Esophagus muscularis mucosa (tissue), 4 donors: ENCODE results near the gene MAPK13. TPM values are rescaled to one million over a fixed set of nuclear protein-coding genes. Genes with fewer than 3 reads are reported as not detected.

Experiments used
- DNase-seq: peaks from one replicate; pipeline ENCODE4 v3.0.0-alpha.2; 2017; ENCODE audit errors: extremely low spot score
- H3K27ac ChIP-seq, 4 donors: fragments of 200-600 bp; sonication (generic); replicated peaks in 1 of 4; 1 replicate in 3 of 4; 2 replicates in 1 of 4; pipeline ENCODE4 v1.5.1; 2016 to 2019; ENCODE audit warnings: mild to moderate bottlenecking in 1 of 4
- H3K27me3 ChIP-seq, 4 donors: fragments of 200-600 bp; sonication (generic); one replicate each; pipeline versions ENCODE4 v1.5.1 to v1.6.0; 2016 to 2019
- H3K36me3 ChIP-seq, 4 donors: fragments of 200-600 bp; sonication (generic); one replicate each; pipeline ENCODE4 v1.5.1; 2016 to 2019
- H3K4me1 ChIP-seq, 4 donors: fragments of 200-600 bp; sonication (generic); one replicate each; pipeline ENCODE4 v1.5.1; 2016 to 2019
- H3K4me3 ChIP-seq, 4 donors: fragments of 200-600 bp; sonication (generic); 1 replicate in 2 of 4; 2 replicates in 2 of 4; pipeline ENCODE4 v1.5.1; 2016 to 2019; ENCODE audit warnings: mild to moderate bottlenecking in 4 of 4, moderate library complexity in 1 of 4
- H3K9me3 ChIP-seq, 4 donors: fragments of 200-600 bp; sonication (generic); 1 replicate in 3 of 4; 2 replicates in 1 of 4; pipeline ENCODE4 v1.5.1; 2016 to 2019
- EP300 ChIP-seq: sonication (generic); formaldehyde crosslinking; IDR thresholded peaks from one replicate; pipeline ENCODE4 v1.6.1; 2017; ENCODE audit warnings: antibody characterized with exemption
- POLR2A ChIP-seq: fragments of 450-650 bp; IDR thresholded peaks from one replicate; pipeline ENCODE4 v1.6.1; 2017; ENCODE audit warnings: antibody characterized with exemption, moderate library complexity, mild to moderate bottlenecking, low read depth
- POLR2AphosphoS5 ChIP-seq, 2 donors: sonication (generic); formaldehyde crosslinking; IDR thresholded peaks; one replicate each; pipeline ENCODE4 v1.6.1; 2017; ENCODE audit warnings: antibody characterized with exemption in 2 of 2
- WGBS: methylation state at CpG from one replicate; pipeline ENCODE4 v1.1.5; 2018; 5-methylcytosine and 5-hydroxymethylcytosine counted together
- intact Hi-C: fragments of 100-400 bp; cut with DNase I; formaldehyde crosslinking; loops from one replicate; pipeline ENCODE4 v1.15.1; 2023
- total RNA-seq, 4 donors: library from RNA; depleted of rRNA; stranded (reverse); fragments of >200 nt; gene quantifications; one replicate each; pipeline versions ENCODE4 v1.1.0 to v1.2.1, GENCODE V29; 2016
- TF ChIP-seq, protein P1 (sequence below), 3 experiments: fragments of 200-600 bp in 2 of 3; fragments of 450-650 bp in 1 of 3; sonication (generic) in 2 of 3; IDR thresholded peaks; one replicate each; pipeline ENCODE4 v1.5.1; 2017 to 2019; ENCODE audit warnings: antibody characterized with exemption in 3 of 3, mild to moderate bottlenecking in 2 of 3, moderate library complexity in 1 of 3

MAPK13 gene
- total RNA-seq, 4 donors from 2014 or later, result 2.1 to 5.0 (median 4.5) TPM

DNA sequence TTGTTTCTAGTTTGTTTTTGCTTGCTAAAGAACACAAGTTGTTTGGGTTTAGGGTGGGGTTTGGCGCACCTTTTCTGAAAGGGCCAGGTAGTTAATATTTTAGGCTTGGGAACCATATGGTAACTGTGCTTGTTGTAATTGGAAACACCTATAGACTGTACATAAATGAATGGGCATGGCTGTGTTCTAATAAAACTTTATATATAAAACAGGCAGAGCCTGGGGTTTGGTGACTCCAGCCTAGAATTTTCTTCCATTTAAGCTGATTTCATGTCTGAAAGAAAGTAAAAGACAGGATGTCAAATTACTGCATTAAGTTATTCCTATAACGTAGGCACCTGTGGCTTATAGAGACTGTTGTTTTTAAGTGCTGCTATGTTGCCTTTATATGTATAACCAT, 36.1 kb upstream of the MAPK13 start:
- 94% methylated on average over 2 of the region's 2 CpGs for WGBS
- Histone ChIP-seq H3K27me3 (no peaks in the 10 kb centered on the region), H3K27ac (peak overlapping the region; percentile 3 to 69 (median 36)), H3K4me1 (peaks cover 10 to 24% (median 23%) of the 10 kb centered on the region in 4 donors), H3K9me3 (no peaks in the 10 kb centered on the region), H3K4me3 (no peak overlapping the region), H3K36me3 (peaks cover 0 to 39% (median 21%) of the 10 kb centered on the region in 4 donors)
- intact Hi-C loops, result loop anchor here (10.0 kb wide), 1 partner anchor 101 kb away; the partner anchor contains the start of gene BRPF3
- TF ChIP-seq POLR2AphosphoS5 (IDR thresholded peaks at IDR 0.05) (no peak), EP300 (no peak), POLR2A (no peak)
- TF ChIP-seq, protein P1, sequence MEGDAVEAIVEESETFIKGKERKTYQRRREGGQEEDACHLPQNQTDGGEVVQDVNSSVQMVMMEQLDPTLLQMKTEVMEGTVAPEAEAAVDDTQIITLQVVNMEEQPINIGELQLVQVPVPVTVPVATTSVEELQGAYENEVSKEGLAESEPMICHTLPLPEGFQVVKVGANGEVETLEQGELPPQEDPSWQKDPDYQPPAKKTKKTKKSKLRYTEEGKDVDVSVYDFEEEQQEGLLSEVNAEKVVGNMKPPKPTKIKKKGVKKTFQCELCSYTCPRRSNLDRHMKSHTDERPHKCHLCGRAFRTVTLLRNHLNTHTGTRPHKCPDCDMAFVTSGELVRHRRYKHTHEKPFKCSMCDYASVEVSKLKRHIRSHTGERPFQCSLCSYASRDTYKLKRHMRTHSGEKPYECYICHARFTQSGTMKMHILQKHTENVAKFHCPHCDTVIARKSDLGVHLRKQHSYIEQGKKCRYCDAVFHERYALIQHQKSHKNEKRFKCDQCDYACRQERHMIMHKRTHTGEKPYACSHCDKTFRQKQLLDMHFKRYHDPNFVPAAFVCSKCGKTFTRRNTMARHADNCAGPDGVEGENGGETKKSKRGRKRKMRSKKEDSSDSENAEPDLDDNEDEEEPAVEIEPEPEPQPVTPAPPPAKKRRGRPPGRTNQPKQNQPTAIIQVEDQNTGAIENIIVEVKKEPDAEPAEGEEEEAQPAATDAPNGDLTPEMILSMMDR (IDR thresholded peaks at IDR 0.05), result no peak
- DNase-seq, result no peak

DNA sequence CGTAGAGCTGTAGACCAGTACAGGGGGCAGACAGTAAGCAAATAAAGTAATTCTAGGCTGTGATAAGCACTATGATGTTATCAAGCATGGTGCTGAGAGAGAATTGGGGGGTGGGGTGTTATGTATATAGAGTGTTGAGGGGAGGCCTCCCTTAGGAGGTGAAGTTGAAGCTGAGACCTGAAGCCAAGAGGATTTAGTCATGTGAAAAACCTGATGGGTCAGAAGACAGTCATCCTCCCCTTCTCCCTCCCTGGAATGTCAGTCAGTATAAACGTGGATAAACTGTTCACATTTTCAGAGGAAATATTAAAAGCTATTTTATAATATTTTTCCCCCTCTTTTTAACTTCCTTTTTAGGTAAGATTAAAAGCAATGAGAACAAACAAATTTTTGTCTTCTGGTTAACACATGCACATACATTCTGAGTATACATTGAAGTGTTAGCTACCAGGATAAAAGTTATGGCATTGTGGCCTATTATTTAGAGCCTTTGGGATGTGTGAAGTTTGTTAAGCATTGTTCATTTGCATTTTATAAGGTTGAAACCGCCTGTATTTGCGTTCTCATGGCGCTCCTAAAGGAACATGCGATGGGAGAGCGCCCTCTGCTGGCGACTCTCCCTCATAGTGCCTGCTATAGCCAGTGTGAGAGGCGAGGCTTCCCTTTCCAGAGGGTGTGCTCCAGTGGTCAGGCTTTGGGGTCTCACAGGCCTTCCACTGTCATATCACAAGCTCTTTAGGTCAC, 35.4 kb upstream of the MAPK13 start:
- peaks cover 17 to 31% (median 30%) of the 10 kb centered on the region in 4 donors for H3K4me1 ChIP-seq
- peak; percentile 96 for DNase-seq
- TF ChIP-seq EP300 (no peak), POLR2AphosphoS5 (IDR thresholded peaks at IDR 0.05) (peak; percentile 61 to 75), POLR2A (no peak)
- TF ChIP-seq, protein P1 (IDR thresholded peaks at IDR 0.05), result peak; percentile 96 to 97 (median 96)
- no peaks in the 10 kb centered on the region for H3K27me3 ChIP-seq
- no peaks in the 10 kb centered on the region for H3K9me3 ChIP-seq
- peaks cover 0 to 39% (median 22%) of the 10 kb centered on the region in 4 donors for H3K36me3 ChIP-seq
- WGBS, result 10% methylated on average over 9 of the region's 9 CpGs
- no peak overlapping the region for H3K4me3 ChIP-seq
- peak overlapping the region; percentile 3 to 69 (median 36) for H3K27ac ChIP-seq
- intact Hi-C loops, result loop anchor here (1.0 to 10.0 kb wide), 2 partner anchors 68 to 100 kb away; partner anchors contain the start of genes BRPF3 and MAPK14

DNA sequence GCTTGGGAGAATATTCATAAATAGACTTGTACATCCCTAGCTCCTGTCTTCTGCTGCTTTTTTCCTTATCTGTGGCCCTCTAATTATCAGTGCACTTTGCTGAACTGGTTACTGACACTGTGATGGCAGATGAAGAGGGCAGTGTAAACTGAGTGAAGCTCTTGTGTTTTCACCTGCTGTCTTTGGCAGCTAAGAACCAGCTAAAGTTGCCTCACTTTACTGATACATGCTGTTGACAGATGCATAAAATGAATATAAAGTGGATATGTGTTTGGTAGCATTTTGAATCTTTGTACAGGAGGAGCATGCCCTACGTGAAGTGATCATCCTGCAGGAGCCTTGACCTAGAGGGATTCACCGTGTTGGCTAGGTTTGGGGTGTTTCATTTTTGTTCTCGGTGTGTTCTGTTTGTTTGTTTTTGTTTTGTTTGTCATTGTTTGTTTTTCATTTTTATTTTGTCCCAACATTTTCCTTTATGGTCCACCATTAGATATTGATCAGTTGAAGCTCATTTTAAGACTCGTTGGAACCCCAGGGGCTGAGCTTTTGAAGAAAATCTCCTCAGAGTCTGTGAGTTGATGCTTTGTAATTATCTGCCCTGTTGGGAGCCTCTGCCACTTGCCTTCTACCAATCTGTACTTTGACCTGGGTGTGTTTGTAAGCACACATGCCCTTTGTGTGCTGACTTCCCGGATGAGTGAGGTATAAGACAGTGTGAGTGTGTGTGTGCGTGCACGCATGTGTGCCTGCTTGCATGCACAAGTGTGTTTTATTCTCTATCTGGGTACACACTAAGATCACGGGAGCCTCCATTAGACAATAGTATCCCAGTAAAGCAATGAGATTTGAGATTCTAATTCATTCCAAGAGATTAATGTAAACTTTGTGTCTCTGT, 34.6 kb upstream of the MAPK13 start:
- peaks cover 21 to 37% (median 34%) of the 10 kb centered on the region in 4 donors for H3K4me1 ChIP-seq
- peaks cover 0 to 41% (median 22%) of the 10 kb centered on the region in 4 donors for H3K36me3 ChIP-seq
- no peak for TF ChIP-seq EP300
- no peak for TF ChIP-seq POLR2A
- TF ChIP-seq, protein P1 (IDR thresholded peaks at IDR 0.05), result no peak
- TF ChIP-seq POLR2AphosphoS5 (IDR thresholded peaks at IDR 0.05), result no peak
- no peaks in the 10 kb centered on the region for H3K27me3 ChIP-seq
- peak overlapping the region in 2 of 4 donors; percentile 22 to 69 for H3K27ac ChIP-seq
- no peaks in the 10 kb centered on the region for H3K9me3 ChIP-seq
- DNase-seq, result no peak
- no peak overlapping the region for H3K4me3 ChIP-seq
- whole genome bisulfite sequencing, result 80% methylated on average over 8 of the region's 8 CpGs
- intact Hi-C loops, result loop anchor here (1.0 to 10.0 kb wide), 2 partner anchors 68 to 99 kb away; partner anchors contain the start of genes BRPF3 and MAPK14

DNA sequence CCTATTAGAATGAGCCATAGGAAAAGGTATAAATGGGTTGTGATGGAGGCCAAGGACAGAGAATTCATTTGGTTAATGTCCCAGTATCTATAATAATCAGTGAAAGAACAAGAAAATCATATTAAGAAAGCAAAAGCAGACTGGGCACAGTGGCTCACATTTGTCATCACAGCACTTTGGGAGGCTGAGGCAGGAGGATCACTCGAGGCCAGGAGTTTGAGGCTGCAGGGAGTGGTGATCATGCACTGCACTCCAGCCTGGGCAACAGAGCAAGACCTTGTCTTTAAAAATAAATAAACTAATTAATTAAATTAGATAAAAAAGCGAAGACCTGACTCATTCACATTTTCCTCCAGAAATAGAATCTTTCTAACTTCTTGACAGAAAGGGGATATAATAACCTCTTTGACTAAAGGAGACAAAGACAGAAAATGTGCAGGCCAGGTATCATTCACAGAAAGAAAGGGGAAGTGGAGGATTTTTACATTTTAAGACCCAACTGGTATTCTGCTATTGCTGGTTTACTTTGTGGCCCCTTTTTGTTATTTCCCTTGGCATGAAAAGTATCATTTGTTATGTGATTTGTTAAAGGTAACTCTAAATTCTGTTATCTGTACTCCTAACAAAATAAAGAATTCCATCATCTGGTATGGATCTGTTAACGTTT, 31.9 kb upstream of the MAPK13 start:
- H3K27ac ChIP-seq, result peak overlapping the region in 1 of 4 donors; percentile 41
- H3K9me3 ChIP-seq, result no peaks in the 10 kb centered on the region
- peaks cover 10 to 49% (median 35%) of the 10 kb centered on the region in 4 donors for H3K36me3 ChIP-seq
- DNase-seq, result no peak
- TF ChIP-seq POLR2A (no peak), POLR2AphosphoS5 (IDR thresholded peaks at IDR 0.05) (no peak), EP300 (no peak)
- TF ChIP-seq, protein P1 (IDR thresholded peaks at IDR 0.05), result no peak
- WGBS, result 73% methylated on average over 3 of the region's 3 CpGs
- intact Hi-C loops, result loop anchor here (10.0 kb wide), 1 partner anchor 96 kb away; the partner anchor contains the start of gene BRPF3
- H3K27me3 ChIP-seq, result no peaks in the 10 kb centered on the region
- peaks cover 21 to 37% (median 34%) of the 10 kb centered on the region in 4 donors for H3K4me1 ChIP-seq
- no peak overlapping the region for H3K4me3 ChIP-seq
